Adipose tissue (tissue), 3 donors: ENCODE data around the gene GLRX5. TPM values are rescaled to one million over a fixed set of nuclear protein-coding genes. Genes with fewer than 3 reads are reported as not detected.

ENCODE experiments used
- H3K27ac ChIP-seq: one replicate; pipeline ENCODE4 v1.5.1; 2013; ENCODE audit warnings: low read depth, low read length
- whole genome bisulfite sequencing, 3 donors: extraction: QIAGEN DNeasy Blood & Tissue Kit; methylation state at CpG; one replicate each; pipeline ENCODE4 v1.1.7; 2013; 5-methylcytosine and 5-hydroxymethylcytosine counted together
- polyA plus RNA-seq, 3 donors: library from polyadenylated mRNA; stranded (reverse); fragments of 200-250 nt; gene quantifications; one replicate each; pipeline ENCODE4 v1.2.3, GENCODE V29; 2013
- donor health status: healthy with polysubstance abuse.
- donor health status: Bipolar disorder and iron deficiency.
- donor health status: healthy.

The GLRX5 gene
- polyA plus RNA-seq = 10 to 100 TPM; 19.8 to 41.1 (median 38.3) TPM

- peak within 1 kb of the TSS; percentile 68 for H3K27ac ChIP-seq
- 0% methylated on average over 93 to 97 of the region's 97 CpGs for WGBS, 3 donors
Observed at GRCh38 chr14:95534299-95535225, at the start of gene GLRX5. GLRX5 (plus strand) TSS chr14:95535050; CDS start chr14:95535090, 40 bp downstream.

GRCh38 chr14:95485222-95485819, 49.5 kb upstream of the GLRX5 start:
- H3K27ac ChIP-seq = no peak overlapping the region
- WGBS, 3 donors = 42 to 91% (median 90%) methylated on average over 7 of the region's 7 CpGs

- 77 to 88% (median 83%) methylated on average over 15 of the region's 15 CpGs for WGBS, 3 donors
- H3K27ac ChIP-seq = no peak overlapping the region
Observed at GRCh38 chr14:95486875-95487668, 47.8 kb upstream of the GLRX5 start.

DNA sequence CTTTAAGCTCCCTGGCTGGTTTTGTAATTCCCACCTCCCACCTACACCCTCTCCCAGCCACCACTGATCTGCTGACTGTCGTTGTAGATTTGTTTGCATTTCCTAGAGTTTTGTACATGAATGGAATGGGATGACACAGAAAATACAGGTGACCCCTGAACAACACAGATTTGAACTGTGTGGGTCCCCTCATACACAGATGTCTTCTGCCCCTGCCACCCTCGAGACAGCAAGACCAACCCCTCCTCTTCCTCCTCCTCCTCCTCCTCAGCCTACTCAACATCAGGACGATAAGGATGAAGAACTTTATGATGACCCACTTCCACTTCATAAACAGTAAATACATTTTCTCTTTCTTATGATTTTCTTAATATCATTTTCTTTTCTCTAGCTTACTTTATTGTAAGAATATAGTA, 47.2 kb upstream of the GLRX5 start:
- 58 to 75% (median 66%) methylated on average over 3 of the region's 3 CpGs for WGBS, 3 donors
- no peak overlapping the region for H3K27ac ChIP-seq

- H3K27ac ChIP-seq = no peak overlapping the region
Observed at GRCh38 chr14:95488376-95489213, 46.3 kb upstream of the GLRX5 start.

GRCh38 chr14:95489214-95490137, 45.4 kb upstream of the GLRX5 start:
- 64 to 87% (median 66%) methylated on average over 9 of the region's 9 CpGs for WGBS, 3 donors
- H3K27ac ChIP-seq = no peak overlapping the region

More at GRCh38 chr14:95488376-95489213, 46.3 kb upstream of the GLRX5 start:
- 76 to 82% (median 76%) methylated on average over 6 of the region's 6 CpGs for WGBS, 3 donors

DNA sequence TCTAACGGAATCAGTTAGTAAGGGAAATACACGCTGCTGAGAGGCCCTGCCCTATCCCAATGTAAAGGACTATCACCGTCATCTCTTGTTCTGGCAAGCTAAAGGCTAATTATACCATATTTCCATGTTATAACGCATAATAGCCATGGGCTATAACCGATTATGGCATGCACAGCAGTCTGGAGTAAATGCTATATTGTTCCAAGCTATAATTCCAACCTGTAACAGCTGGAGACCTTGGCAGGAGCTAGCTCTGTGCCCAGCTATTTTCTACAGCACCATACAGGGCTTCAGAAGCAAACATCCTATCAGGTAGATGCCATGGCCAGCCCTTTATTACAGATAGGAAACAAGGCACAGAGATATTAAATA, 44.7 kb upstream of the GLRX5 start:
- 87 to 91% (median 91%) methylated on average over 5 of the region's 5 CpGs for WGBS, 3 donors
- no peak overlapping the region for H3K27ac ChIP-seq

DNA sequence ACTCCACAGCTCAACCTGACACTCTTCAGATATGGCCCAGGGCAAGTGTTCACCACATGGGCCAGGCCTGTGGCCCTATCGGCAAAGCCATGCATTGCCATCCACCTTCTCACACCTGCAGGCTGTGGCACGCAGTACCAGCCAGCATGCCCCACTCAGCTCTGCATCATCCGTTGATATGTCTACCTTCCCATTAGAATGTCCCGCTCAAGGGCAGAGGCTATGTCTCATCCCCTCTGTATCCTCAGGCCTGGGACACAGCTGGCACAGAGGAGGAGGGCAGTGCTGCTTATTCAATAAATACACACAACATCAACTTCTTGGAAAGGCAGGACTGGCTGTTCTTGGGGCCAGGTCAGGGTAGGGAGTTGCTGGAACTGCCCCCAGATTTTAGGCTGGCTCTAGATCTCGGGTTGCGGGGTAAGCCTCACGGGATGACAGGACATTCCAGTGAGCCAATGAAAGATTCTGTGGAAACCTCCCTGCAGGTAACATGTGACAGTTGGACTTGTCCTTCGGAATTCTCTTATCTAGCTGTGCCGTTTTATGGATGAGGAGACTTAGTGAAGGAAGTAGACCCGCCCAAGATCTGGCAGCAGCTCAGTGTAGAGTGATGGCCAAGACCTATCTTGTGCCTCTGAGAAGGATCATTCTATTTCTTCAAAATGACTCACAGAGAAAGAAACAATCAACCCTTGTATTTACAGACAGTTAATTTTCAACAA, 44.0 kb upstream of the GLRX5 start:
- WGBS, 3 donors = 65 to 75% (median 75%) methylated on average over 10 of the region's 10 CpGs
- H3K27ac ChIP-seq = no peak overlapping the region

DNA sequence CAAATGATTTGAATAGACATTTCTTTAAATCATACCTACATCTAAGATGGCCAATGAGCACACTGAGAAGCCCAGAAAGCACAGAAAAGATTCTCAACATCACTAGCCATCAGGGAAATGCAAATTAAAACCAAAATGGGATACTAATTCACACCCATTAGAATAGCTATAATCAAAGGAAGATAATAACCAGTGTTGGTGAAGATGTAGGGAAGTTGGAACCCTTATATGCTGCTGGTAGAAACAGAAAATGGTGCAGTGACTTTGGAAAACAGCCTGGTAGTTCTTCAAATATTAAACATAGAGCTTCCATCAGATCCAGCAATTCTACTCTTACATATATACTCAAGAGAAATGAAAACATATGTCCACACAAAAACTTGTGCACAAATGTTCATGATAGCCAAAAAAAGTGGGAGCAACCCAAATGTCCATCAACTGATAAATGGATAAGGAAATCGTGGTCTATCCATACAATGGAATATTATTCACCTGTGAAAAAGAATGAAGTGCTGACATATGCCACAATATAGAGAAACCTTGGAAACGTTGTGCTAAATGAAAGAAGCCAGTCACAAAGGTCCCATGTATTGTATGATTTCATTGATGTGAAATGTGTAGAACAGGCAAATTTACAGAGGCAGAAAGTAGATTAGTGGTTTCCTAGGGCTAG, 42.8 kb upstream of the GLRX5 start:
- 61 to 93% (median 88%) methylated on average over 2 of the region's 2 CpGs for WGBS, 3 donors
- H3K27ac ChIP-seq = no peak overlapping the region

GRCh38 chr14:95493503-95493902, 41.3 kb upstream of the GLRX5 start:
- WGBS, 3 donors = 85 to 93% (median 87%) methylated on average over 5 of the region's 5 CpGs
- H3K27ac ChIP-seq = no peak overlapping the region

GRCh38 chr14:95493976-95494375, 40.9 kb upstream of the GLRX5 start:
- WGBS, 3 donors = 84 to 93% (median 86%) methylated on average over 4 of the region's 4 CpGs
- no peak overlapping the region for H3K27ac ChIP-seq

DNA sequence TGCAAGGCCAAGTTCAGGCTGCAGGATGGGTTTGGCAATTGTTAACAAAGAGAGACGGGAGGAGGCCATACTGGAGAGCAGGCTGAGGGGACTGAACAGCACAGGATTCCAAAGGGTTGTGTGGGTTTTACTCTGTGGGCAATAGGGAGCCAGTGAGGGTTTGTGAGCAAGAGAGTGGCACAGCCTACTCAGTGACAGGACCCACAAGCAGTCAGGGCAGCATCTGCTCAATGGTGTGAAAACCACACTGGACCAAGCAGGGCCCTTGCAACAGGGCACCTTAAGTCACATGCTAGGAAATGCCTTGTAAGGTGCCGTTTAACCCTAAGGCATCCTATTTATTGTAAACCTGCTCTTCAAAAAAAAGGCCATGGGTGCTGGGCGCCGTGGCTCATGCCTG, 40.4 kb upstream of the GLRX5 start:
- 80 to 86% (median 83%) methylated on average over 4 of the region's 4 CpGs for WGBS, 3 donors

DNA sequence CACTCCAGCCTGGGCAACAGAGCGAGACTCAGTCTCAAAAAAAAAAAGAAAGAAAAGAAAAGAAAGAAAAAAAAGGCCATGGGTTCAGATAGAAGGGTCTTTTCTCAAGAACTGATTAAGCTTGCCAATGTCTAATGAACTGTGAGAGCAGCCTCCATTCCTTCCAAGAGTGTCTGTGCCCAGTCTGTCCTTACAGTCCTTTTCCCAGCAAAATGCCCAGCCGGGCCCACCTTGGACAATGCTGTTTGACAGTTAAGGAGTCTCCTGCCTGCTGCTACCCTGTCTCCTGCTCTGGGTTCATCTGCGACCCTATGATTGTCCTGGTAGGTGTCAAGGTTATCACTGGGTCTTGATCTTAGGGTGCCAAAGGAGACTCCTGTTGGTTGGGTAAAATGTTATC, 39.8 kb upstream of the GLRX5 start:
- H3K27ac ChIP-seq = no peak overlapping the region
- 91 to 98% (median 94%) methylated on average over 3 of the region's 3 CpGs for WGBS, 3 donors

More for the DNA sequence above, 40.4 kb upstream of the GLRX5 start:
- no peak overlapping the region for H3K27ac ChIP-seq

DNA sequence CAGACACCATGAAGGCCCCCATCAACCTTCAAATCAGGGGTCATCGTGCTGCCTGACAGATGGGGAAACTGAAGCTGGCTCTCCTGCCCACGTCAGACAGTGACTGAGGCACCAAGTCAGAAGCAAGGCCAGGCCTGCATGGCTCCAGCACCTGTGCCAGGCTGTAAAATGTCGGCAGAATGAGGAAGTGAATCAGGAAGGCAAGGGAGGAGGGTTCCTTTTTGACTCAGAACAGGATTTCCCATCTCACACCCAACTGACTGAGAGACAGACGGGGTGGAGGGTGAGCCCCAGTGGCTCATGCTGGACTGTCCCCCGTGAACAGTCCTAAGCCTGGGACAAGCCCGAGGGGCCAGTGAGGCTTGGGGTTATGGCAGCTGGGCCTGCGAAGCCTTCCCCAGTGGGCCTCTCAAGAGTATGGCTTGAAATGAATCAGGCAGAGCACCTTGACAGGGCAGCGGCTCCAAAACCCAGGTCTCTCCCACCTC, 39.3 kb upstream of the GLRX5 start:
- 54 to 84% (median 62%) methylated on average over 8 of the region's 8 CpGs for WGBS, 3 donors
- no peak overlapping the region for H3K27ac ChIP-seq

GRCh38 chr14:95496111-95496681, 38.7 kb upstream of the GLRX5 start:
- WGBS, 3 donors = 39 to 53% (median 51%) methylated on average over 4 of the region's 4 CpGs
- H3K27ac ChIP-seq = no peak overlapping the region
